HG03064 (cell line): ENCODE data around the gene ACOT4.
"Not testable (repeated sequence)": the region's sequence is repeated elsewhere in the genome, so short reads cannot be mapped to it uniquely, and the experiment has no call there.

Experiments
- ATAC-seq: cut with Tn5 transposase; IDR thresholded peaks from one replicate; pipeline ENCODE4 v1.9.1; 2021; ENCODE audit warnings: low read depth; ENCODE audit not compliant: unreplicated experiment

The ACOT4 gene

GRCh38 chr14:73630009-73630780 lies 38.5 kb downstream of the ACOT4 start:
- no peak for ATAC-seq

- no peak for ATAC-seq
Observed at GRCh38 chr14:73633116-73634010, 41.7 kb downstream of the ACOT4 start.

DNA sequence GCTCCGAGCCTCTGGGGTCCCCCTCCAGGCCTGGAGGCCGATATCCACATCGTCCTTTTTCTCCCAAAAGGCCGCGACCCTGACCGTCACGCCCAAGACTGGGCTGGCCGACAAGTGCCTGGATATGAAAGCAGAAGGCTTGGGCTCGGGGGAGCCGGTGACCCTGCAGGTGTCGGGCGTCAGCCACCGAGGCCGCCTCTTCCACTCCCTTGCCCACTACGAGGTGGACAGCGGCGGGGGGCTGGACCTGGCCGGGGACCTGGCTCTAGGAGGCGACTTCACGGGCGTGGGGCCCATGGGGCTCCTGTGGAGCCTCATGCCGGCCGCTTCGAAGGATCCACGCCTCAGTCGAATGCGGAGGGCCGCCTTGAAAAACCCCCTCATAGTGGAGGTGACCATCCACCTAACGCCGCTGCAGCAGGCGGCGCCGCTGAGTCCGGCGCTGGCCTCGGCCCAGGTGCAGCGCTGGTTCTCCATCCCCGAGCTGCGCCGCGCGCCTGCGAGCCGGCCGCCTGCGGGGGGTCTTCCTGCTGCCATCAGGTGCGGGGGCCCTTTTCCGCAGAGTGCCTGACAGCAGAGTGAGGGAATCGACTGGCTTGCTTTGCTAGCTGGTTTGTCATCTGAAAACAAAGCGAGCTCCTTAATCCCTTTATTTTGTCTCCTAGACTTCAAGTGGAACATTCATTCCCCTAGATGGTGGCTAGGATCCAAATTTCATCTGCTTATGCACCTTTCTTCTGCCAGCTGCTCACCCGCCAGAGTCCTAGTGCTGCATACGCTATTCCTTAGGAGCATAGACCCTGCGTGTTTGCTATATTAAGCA lies 42.5 kb downstream of the ACOT4 start:
- ATAC-seq: no peak

GRCh38 chr14:73636355-73636754 lies 44.7 kb downstream of the ACOT4 start:
- not testable (repeated sequence) for ATAC-seq

GRCh38 chr14:73637830-73638229 lies 46.2 kb downstream of the ACOT4 start:
- ATAC-seq: no peak

DNA sequence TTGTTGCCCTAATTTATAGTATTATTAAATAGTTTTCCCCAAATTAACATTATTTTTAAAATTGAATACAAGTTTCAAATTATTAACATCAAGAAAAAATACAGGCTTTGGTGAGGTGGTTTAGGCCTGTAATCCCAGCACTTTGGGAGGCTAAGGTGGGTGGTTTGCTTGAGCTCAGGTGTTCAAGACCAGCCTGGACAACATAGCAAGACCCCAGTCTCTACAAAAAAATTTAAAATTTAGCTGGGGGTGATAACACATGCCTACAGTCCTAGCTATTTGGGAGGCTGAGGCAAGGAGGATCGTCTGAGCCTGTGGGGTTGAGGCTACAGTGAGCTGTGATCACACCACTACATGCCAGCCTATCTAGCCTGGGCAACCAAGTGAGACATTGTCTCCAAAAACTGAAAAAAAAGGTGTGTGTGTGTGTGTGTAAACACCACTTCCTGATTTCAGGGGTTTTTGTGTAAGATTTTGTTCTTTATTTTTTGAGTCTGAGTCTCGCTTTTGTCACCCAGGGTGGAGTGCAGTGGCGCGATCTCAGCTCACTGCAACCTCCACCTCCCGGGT lies 49.2 kb downstream of the ACOT4 start:
- ATAC-seq: no peak

GRCh38 chr14:73644531-73645247 lies 53.0 kb downstream of the ACOT4 start, which contains the start of gene DNAL1:
Gene DNAL1 (plus strand): TSS chr14:73644986. CDS start chr14:73645040, 54 bp downstream.
- peak; percentile 86 for ATAC-seq

DNA sequence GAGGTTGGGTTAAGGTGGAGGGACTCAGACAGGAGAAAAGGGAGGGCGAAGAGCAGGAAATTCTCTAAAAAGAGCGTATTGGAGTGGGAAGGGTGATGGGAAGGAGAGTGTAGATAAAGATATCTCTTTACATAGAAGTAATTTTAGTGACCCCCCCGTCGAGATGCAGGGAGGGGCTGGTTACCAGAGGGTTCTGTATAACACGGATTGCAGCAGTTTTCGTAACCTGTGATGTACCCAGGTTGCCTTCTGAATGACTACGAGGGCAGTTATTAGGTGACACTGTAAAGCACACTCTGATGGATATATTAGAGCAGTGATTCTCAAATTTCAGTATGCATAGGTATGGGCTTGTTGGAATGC lies 53.6 kb downstream of the ACOT4 start:
- no peak for ATAC-seq
